B cell (primary cell): ENCODE results near the gene KCNJ16. TPM values are rescaled to one million over a fixed set of nuclear protein-coding genes. Genes with fewer than 3 reads are reported as not detected.

Experiments
- ATAC-seq: fragments of 200-7000 bp; cut with Tn5 transposase; one replicate; pipeline ENCODE4 v1.10.0; 2021; ENCODE audit warnings: low read depth, mild to moderate bottlenecking, moderate number of reproducible peaks, moderate library complexity
- CTCF ChIA-PET: fragments of 350-600 bp; sonication (Branson Sonifier 250); formaldehyde crosslinking; loops from one replicate; lab custom pipeline; 2021; ENCODE audit warnings: antibody characterized with exemption, inconsistent platforms; lab: Charles Lee
- POLR2A ChIA-PET: fragments of 350-600 bp; sonication (Branson Sonifier 250); formaldehyde crosslinking; loops from one replicate; lab custom pipeline; 2021; ENCODE audit warnings: antibody characterized with exemption; lab: Charles Lee
- DNase-seq: peaks from one replicate; pipeline ENCODE4 v3.0.0; 2013
- H2AFZ ChIP-seq: 2 replicates; pipeline ENCODE4 v1.6.1; 2012; ENCODE audit warnings: mild to moderate bottlenecking, low read depth, low read length; ENCODE audit not compliant: insufficient read depth, poor library complexity, severe bottlenecking
- H3K27ac ChIP-seq, 2 donors: 1 replicate in 1 of 2; 2 replicates in 1 of 2; pipeline ENCODE4 v1.5.1; 2012 to 2013; ENCODE audit warnings: low read length in 2 of 2, mild to moderate bottlenecking in 2 of 2, moderate library complexity in 1 of 2
- H3K27me3 ChIP-seq, 4 experiments: fragments of 200-600 bp in 1 of 4; sonication (generic) in 1 of 4; replicated peaks in 1 of 4; 1 replicate in 2 of 4; 2 replicates in 2 of 4; pipeline versions ENCODE4 v1.6.1 to v1.7.0; 2013 to 2016; ENCODE audit warnings: low read length in 3 of 4, mild to moderate bottlenecking in 2 of 4, mixed read lengths in 1 of 4, moderate library complexity in 1 of 4; ENCODE audit not compliant: insufficient read depth in 4 of 4, control insufficient read depth in 3 of 4; ENCODE audit errors: control extremely low read depth in 1 of 4
- H3K36me3 ChIP-seq, 2 experiments: replicated peaks in 1 of 2; 1 replicate in 1 of 2; 2 replicates in 1 of 2; pipeline versions ENCODE4 v1.6.1 to v1.7.1; 2013; ENCODE audit warnings: low read length in 1 of 2; ENCODE audit not compliant: insufficient read depth in 2 of 2, control insufficient read depth in 1 of 2; ENCODE audit errors: control extremely low read depth in 1 of 2, extremely low read depth in 1 of 2
- H3K4me1 ChIP-seq, 2 donors: fragments of 200-600 bp in 1 of 2; sonication (generic) in 1 of 2; 1 replicate in 1 of 2; 2 replicates in 1 of 2; pipeline versions ENCODE4 v1.5.1 to v1.6.1; 2013 to 2017; ENCODE audit warnings: low read length in 2 of 2; ENCODE audit not compliant: control insufficient read depth in 2 of 2, insufficient read depth in 2 of 2
- H3K4me2 ChIP-seq: replicated peaks from 2 replicates; pipeline ENCODE3; 2012; ENCODE audit warnings: mild to moderate bottlenecking, low read depth, low read length; ENCODE audit not compliant: poor library complexity, severe bottlenecking
- H3K4me3 ChIP-seq, 5 experiments: fragments of 200-600 bp in 1 of 5; sonication (generic) in 1 of 5; 1 replicate in 3 of 5; 2 replicates in 2 of 5; pipeline versions ENCODE4 v1.5.1 to v1.7.0; 2011 to 2016; ENCODE audit warnings: low read length in 4 of 5, mild to moderate bottlenecking in 4 of 5, low read depth in 2 of 5, control low read depth in 1 of 5, moderate library complexity in 1 of 5; ENCODE audit not compliant: insufficient read depth in 1 of 5; ENCODE audit errors: control extremely low read depth in 1 of 5, extremely low read depth in 1 of 5
- H3K79me2 ChIP-seq: fragments of 200-600 bp; sonication (generic); one replicate; pipeline ENCODE4 v1.6.0; 2016; ENCODE audit warnings: low read length; ENCODE audit not compliant: control insufficient read depth, insufficient read depth
- H3K9ac ChIP-seq: fragments of 200-600 bp; sonication (generic); 2 replicates; pipeline ENCODE4 v1.6.1; 2017; ENCODE audit warnings: mild to moderate bottlenecking, low read length, moderate library complexity
- H3K9me3 ChIP-seq, 3 donors: one replicate each; pipeline versions ENCODE4 v1.6.1 to v1.7.1; 2013; ENCODE audit warnings: low read length in 2 of 3; ENCODE audit not compliant: control insufficient read depth in 2 of 3, insufficient read depth in 1 of 3; ENCODE audit errors: control extremely low read depth in 1 of 3
- H4K20me1 ChIP-seq: 2 replicates; pipeline ENCODE4 v1.6.0; 2012; ENCODE audit warnings: mild to moderate bottlenecking, low read length; ENCODE audit not compliant: insufficient read depth, control insufficient read depth, poor library complexity, severe bottlenecking
- H3K27ac Mint-ChIP-seq: one replicate; pipeline ENCODE4 v1.8.0; 2021; ENCODE audit warnings: mixed read lengths
- H3K27me3 Mint-ChIP-seq: one replicate; pipeline ENCODE4 v1.8.0; 2021; ENCODE audit warnings: mixed read lengths
- H3K4me1 Mint-ChIP-seq: one replicate; pipeline ENCODE4 v1.8.0; 2021; ENCODE audit warnings: mixed read lengths
- H3K4me3 Mint-ChIP-seq: one replicate; pipeline ENCODE4 v1.8.0; 2021; ENCODE audit warnings: mixed read lengths
- H3K9me3 Mint-ChIP-seq: one replicate; pipeline ENCODE4 v1.8.0; 2022; ENCODE audit warnings: mixed read lengths; ENCODE audit not compliant: insufficient read depth
- CTCF ChIP-seq: fragments of 200-600 bp; IDR thresholded peaks from one replicate; pipeline ENCODE4 v1.8.0; 2022; ENCODE audit warnings: antibody characterized with exemption, mild to moderate bottlenecking
- EZH2 ChIP-seq: IDR thresholded peaks from 2 replicates; pipeline ENCODE4 v1.6.1; 2012; ENCODE audit warnings: borderline replicate concordance, low read depth, mild to moderate bottlenecking, moderate library complexity, low read length; ENCODE audit not compliant: insufficient read depth, poor library complexity, severe bottlenecking
- WGBS: methylation state at CpG from one replicate; pipeline ENCODE4 v1.1.5; 2013; ENCODE audit warnings: missing lambda C conversion rate; ENCODE audit not compliant: insufficient coverage; 5-methylcytosine and 5-hydroxymethylcytosine counted together
- intact Hi-C: fragments of 100-400 bp; cut with micrococcal nuclease; formaldehyde crosslinking; loops from one replicate; pipeline ENCODE4 v1.10.0; 2022
- polyA plus RNA-seq: library from polyadenylated mRNA; depleted of rRNA; stranded (reverse); fragments of >200 nt; gene quantifications from 2 replicates; pipeline ENCODE4 v1.2.3, GENCODE V29; 2012
- total RNA-seq, 2 donors: library from RNA; stranded (reverse); fragments of 120-200 nt in 1 of 2; gene quantifications; 1 replicate in 1 of 2; 2 replicates in 1 of 2; pipeline versions ENCODE4 v1.2.3 to v1.2.4, GENCODE V29; 2013 to 2022

KCNJ16 gene
- total and polyA plus RNA-seq, 2 donors (not counting 1 experiment from before 2014, with no cell fraction given), result not detected

GRCh38 chr17:70107441-70107840 lies 32.4 kb downstream of the KCNJ16 start:
- no peak overlapping the region for H3K4me3 Mint-ChIP-seq
- no peaks in the 10 kb centered on the region for H3K4me1 ChIP-seq
- ChIA-PET POLR2A (no interaction called here), CTCF (no interaction called here)
- no peak for DNase-seq
- no peak for TF ChIP-seq EZH2
- no peaks in the 10 kb centered on the region for H3K27me3 Mint-ChIP-seq
- H3K27me3 ChIP-seq, result no peaks in the 10 kb centered on the region
- intact Hi-C loops, result no loop called here
- H3K4me2 ChIP-seq, result no peak overlapping the region
- no peaks in the 10 kb centered on the region for H4K20me1 ChIP-seq
- ATAC-seq, result no peak
- H3K9me3 ChIP-seq, result peaks cover 0 to 1% (median 0%) of the 10 kb centered on the region in 3 donors
- H3K36me3 ChIP-seq, result no peaks in the 10 kb centered on the region
- H3K79me2 ChIP-seq, result no peaks in the 10 kb centered on the region
- H3K4me3 ChIP-seq, result no peak overlapping the region
- H3K4me1 Mint-ChIP-seq, result no peaks in the 10 kb centered on the region
- no peak overlapping the region for H2AFZ ChIP-seq
- no peak overlapping the region for H3K9ac ChIP-seq
- no peak overlapping the region for H3K27ac ChIP-seq
- no peak overlapping the region for H3K27ac Mint-ChIP-seq
- H3K9me3 Mint-ChIP-seq, result no peaks in the 10 kb centered on the region

GRCh38 chr17:70107904-70108565 lies 33.0 kb downstream of the KCNJ16 start:
- no peaks in the 10 kb centered on the region for H3K36me3 ChIP-seq
- Mint-ChIP-seq H3K4me3 (no peak overlapping the region), H3K27me3 (no peaks in the 10 kb centered on the region), H3K9me3 (no peaks in the 10 kb centered on the region), H3K4me1 (no peaks in the 10 kb centered on the region), H3K27ac (no peak overlapping the region)
- no peak for TF ChIP-seq CTCF
- no peak overlapping the region for H3K9ac ChIP-seq
- no peak overlapping the region for H3K27ac ChIP-seq
- no peaks in the 10 kb centered on the region for H3K27me3 ChIP-seq
- no peak overlapping the region for H3K4me2 ChIP-seq
- no peaks in the 10 kb centered on the region for H4K20me1 ChIP-seq
- intact Hi-C loops, result no loop called here
- POLR2A ChIA-PET, result no interaction called here
- CTCF ChIA-PET, result no interaction called here
- no peaks in the 10 kb centered on the region for H3K79me2 ChIP-seq
- ATAC-seq, result no peak
- H3K4me1 ChIP-seq, result no peaks in the 10 kb centered on the region
- no peak for DNase-seq
- WGBS, result 100% methylated on average over 2 of the region's 6 CpGs
- H3K4me3 ChIP-seq, result no peak overlapping the region
- H3K9me3 ChIP-seq, result peaks cover 0 to 1% (median 0%) of the 10 kb centered on the region in 3 donors
- H2AFZ ChIP-seq, result no peak overlapping the region
